Measurements from ENCODE around the gene JCAD. TPM values are rescaled to one million over a fixed set of nuclear protein-coding genes. Genes with fewer than 3 reads are reported as not detected.
A peak's percentile ranks its signal among the peaks of the same experiment; 100 is the strongest.

Gene JCAD
- total and polyA plus RNA-seq, 11 donors: 10.4 to 51.7 (median 21.8) TPM

DNA sequence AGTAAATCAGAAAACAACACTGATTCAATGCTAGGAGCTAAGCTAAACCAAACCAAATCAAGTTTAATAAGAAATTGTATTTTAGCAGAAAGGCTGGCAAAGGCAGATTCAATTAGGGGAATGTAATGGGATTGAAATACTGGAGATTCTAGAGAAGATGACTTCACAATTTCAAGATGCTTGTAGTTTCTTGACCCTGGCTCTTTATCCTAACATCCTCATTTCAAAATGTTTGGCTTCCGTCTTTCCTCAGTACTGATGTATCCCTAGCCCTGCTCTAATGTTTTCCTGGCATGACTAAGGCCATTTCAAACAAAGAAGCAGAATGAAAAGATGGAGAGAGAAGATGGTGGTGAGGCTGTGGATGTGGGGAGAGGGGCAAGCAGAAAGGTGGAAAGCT, 2.7 kb upstream of the JCAD start:
- intact Hi-C loops (cut with DNase I): loop anchor here in 1 of 10 donors (5.0 kb wide), 1 partner anchor 125 kb away; no protein-coding TSS in a partner anchor
- TF ChIP-seq, protein P1, sequence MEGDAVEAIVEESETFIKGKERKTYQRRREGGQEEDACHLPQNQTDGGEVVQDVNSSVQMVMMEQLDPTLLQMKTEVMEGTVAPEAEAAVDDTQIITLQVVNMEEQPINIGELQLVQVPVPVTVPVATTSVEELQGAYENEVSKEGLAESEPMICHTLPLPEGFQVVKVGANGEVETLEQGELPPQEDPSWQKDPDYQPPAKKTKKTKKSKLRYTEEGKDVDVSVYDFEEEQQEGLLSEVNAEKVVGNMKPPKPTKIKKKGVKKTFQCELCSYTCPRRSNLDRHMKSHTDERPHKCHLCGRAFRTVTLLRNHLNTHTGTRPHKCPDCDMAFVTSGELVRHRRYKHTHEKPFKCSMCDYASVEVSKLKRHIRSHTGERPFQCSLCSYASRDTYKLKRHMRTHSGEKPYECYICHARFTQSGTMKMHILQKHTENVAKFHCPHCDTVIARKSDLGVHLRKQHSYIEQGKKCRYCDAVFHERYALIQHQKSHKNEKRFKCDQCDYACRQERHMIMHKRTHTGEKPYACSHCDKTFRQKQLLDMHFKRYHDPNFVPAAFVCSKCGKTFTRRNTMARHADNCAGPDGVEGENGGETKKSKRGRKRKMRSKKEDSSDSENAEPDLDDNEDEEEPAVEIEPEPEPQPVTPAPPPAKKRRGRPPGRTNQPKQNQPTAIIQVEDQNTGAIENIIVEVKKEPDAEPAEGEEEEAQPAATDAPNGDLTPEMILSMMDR (IDR thresholded peaks at IDR 0.05): no peak
- no peak for TF ChIP-seq POLR2A (IDR thresholded peaks at IDR 0.05)
- H3K27ac ChIP-seq: peak overlapping the region in 2 of 12 donors; percentile 13 to 42
- no peaks in the 10 kb centered on the region for H3K9me3 ChIP-seq
- peaks cover 0 to 34% (median 12%) of the 10 kb centered on the region in 12 donors for H3K4me1 ChIP-seq
- no peak for DNase-seq
- no peak overlapping the region for H3K4me3 ChIP-seq
- WGBS, 4 donors: 63 to 68% (median 66%) methylated on average over 1 of the region's 1 CpG
- no peaks in the 10 kb centered on the region for H3K36me3 ChIP-seq
- H3K27me3 ChIP-seq: peaks cover 0 to 42% (median 0%) of the 10 kb centered on the region in 9 donors
- no peak for ATAC-seq

DNA sequence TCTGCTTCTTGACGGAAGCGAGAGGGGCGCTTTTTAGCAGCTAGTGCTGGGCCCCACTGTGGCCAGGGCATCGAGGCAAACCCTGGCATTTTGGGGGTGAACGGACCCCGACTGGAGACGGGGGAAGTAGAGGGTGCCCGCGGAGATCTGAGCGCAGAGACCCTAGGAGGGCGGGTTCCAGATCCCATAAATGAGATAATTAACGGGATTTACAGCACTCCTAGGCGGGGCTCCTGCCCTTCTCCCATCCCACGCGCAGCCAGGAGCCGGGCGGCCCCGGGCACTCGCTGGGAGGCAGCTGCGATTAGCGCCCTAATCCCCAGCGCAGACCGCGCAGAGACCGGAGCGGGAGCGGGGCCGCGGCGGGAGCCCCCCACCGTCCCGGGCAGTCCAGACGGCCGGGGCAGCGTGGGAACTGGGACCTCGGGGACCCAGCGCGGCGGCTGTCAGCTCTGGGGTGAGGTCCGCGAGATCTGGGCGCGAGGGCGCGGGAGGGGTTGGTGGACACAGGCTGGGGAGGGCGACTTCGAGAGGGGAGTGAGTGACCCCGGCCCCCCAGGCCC, 735 bp downstream of the JCAD start:
- DNase-seq (peak in 1 of 5 donors; percentile 73), ATAC-seq (peak in 2 of 4 donors; percentile 35 to 37)
- intact Hi-C loops (cut with DNase I): loop anchor here in 4 of 10 donors (2.0 to 10.0 kb wide), 3 partner anchors 60 to 129 kb away; no protein-coding TSS in a partner anchor
- Histone ChIP-seq H3K4me3 (peak overlapping the region; percentile 72 to 97 (median 85)), H3K4me1 (peaks cover 0 to 50% (median 21%) of the 10 kb centered on the region in 12 donors), H3K27me3 (peaks cover 0 to 42% (median 0%) of the 10 kb centered on the region in 9 donors), H3K9me3 (no peaks in the 10 kb centered on the region), H3K36me3 (no peaks in the 10 kb centered on the region), H3K27ac (peak overlapping the region; percentile 90 to 98 (median 94))
- no peak for TF ChIP-seq POLR2A (IDR thresholded peaks at IDR 0.05)
- TF ChIP-seq, protein P1 (IDR thresholded peaks at IDR 0.05): no peak
- 8 to 17% (median 11%) methylated on average over 19 to 48 of the region's 48 CpGs for WGBS, 4 donors

DNA sequence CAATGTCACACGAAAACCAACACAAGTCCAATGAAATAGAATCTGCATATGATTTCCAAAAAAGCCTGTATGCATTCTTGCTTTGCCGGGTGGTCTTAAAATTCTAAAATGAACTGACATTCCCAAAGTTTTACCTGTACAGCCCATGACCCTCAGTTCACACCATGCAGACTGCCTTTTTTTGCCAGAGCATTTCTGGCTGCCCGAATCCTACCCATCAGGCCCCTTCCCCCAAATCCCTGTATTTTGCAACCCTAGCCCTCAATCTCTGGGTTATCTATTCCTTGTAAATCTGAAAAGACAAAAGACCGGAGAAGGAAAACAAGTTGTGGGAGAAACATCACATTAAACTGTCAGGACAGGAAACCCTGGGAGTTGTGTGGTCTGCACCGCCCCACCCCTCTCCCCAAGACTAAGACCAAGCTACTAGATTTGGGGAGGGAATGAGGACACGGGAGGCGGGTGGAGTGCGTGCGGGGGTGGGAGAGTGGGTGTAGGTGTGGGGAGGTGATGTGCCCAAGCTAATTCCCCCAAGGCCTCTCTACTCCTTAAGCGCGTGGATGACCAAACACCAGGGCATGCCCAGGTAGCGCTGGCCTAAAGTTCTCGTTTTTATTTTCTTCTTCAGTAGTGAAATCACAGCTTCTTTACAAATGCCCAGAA, 1.4 kb downstream of the JCAD start:
- Histone ChIP-seq H3K27ac (peak overlapping the region; percentile 90 to 98 (median 94)), H3K9me3 (no peaks in the 10 kb centered on the region), H3K27me3 (peaks cover 0 to 42% (median 0%) of the 10 kb centered on the region in 9 donors), H3K4me1 (peaks cover 0 to 45% (median 20%) of the 10 kb centered on the region in 12 donors), H3K36me3 (peaks cover 0 to under 1% (median 0%) of the 10 kb centered on the region in 9 donors), H3K4me3 (peak overlapping the region; percentile 72 to 97 (median 85))
- 53 to 73% (median 61%) methylated on average over 13 of the region's 13 CpGs for WGBS, 4 donors
- intact Hi-C loops (cut with DNase I): loop anchor here in 4 of 10 donors (2.0 to 10.0 kb wide), 3 partner anchors 59 to 129 kb away; no protein-coding TSS in a partner anchor
- TF ChIP-seq POLR2A (IDR thresholded peaks at IDR 0.05): no peak
- TF ChIP-seq, protein P1 (IDR thresholded peaks at IDR 0.05): no peak
- ATAC-seq (peak in 2 of 4 donors; percentile 17 to 55), DNase-seq (no peak)

DNA sequence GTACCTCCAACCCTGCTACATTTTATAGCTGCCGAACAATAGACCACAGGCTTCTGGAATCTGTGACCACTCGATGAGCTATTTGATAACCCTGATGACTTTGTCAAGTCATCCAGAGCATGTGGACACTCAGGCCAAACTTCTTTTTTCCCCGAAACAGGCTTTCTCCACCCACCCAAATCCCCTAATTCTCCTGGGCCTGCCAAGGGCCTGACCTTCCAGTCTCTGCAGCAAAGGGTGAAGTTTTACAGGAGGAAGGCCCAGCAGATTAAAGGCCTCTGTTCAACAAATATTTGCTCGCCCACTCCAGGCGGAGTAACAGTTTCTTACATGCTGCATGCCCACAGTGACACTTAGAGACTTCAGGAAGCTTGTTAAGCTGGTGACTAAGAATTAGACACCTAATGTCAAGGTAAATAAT, 2.0 kb downstream of the JCAD start:
- H3K27me3 ChIP-seq: peaks cover 0 to 42% (median 0%) of the 10 kb centered on the region in 9 donors
- H3K4me3 ChIP-seq: peak overlapping the region in 11 of 12 donors; percentile 72 to 97 (median 83)
- WGBS, 4 donors: 44 to 67% (median 55%) methylated on average over 5 of the region's 5 CpGs
- no peaks in the 10 kb centered on the region for H3K9me3 ChIP-seq
- intact Hi-C loops (cut with DNase I): loop anchor here in 3 of 10 donors (5.0 to 10.0 kb wide), 2 partner anchors 127 to 130 kb away; no protein-coding TSS in a partner anchor
- no peak for DNase-seq
- peak overlapping the region; percentile 90 to 98 (median 94) for H3K27ac ChIP-seq
- H3K36me3 ChIP-seq: peaks cover 0 to 6% (median 0%) of the 10 kb centered on the region in 9 donors
- peak in 1 of 4 donors; percentile 12 for ATAC-seq
- H3K4me1 ChIP-seq: peaks cover 0 to 40% (median 19%) of the 10 kb centered on the region in 12 donors
- no peak for TF ChIP-seq POLR2A (IDR thresholded peaks at IDR 0.05)
- TF ChIP-seq, protein P1 (IDR thresholded peaks at IDR 0.05): no peak
